ENCODE results near the gene TM9SF3.

DNA sequence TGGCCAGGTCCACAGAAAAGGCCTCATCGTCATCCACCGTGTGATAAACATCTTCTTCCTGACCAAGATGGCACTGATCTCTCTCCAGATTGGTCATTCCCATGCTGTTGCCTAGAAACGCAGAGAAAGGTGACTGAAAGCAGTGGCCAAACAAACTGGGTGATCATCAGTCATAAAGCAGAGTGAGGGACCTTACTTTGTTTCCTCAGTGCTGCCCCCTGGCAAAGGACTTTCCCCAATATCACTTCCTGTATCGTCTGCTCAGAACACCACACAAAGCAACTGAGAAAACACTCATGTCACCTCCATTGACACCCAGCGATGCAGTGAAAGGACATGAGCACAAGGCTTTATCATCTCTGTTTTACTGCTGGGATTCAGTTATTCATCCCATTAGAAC is 40.0 kb upstream of the TM9SF3 start:
- TF ChIP-seq, protein P1, sequence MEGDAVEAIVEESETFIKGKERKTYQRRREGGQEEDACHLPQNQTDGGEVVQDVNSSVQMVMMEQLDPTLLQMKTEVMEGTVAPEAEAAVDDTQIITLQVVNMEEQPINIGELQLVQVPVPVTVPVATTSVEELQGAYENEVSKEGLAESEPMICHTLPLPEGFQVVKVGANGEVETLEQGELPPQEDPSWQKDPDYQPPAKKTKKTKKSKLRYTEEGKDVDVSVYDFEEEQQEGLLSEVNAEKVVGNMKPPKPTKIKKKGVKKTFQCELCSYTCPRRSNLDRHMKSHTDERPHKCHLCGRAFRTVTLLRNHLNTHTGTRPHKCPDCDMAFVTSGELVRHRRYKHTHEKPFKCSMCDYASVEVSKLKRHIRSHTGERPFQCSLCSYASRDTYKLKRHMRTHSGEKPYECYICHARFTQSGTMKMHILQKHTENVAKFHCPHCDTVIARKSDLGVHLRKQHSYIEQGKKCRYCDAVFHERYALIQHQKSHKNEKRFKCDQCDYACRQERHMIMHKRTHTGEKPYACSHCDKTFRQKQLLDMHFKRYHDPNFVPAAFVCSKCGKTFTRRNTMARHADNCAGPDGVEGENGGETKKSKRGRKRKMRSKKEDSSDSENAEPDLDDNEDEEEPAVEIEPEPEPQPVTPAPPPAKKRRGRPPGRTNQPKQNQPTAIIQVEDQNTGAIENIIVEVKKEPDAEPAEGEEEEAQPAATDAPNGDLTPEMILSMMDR (conservative IDR thresholded peaks at IDR 0.05), result no peak
- no peak for TF ChIP-seq EZH2 (IDR thresholded peaks at IDR 0.05; ENCODE audit: low read depth)
